ENCODE measurements around the gene SHOC2.

GRCh38 chr10:110923856-110924493 is 4.6 kb downstream of the SHOC2 start:
- TF ChIP-seq CTCF (IDR thresholded peaks at IDR 0.05; ENCODE audit: low read length) (no peak), EZH2 (IDR thresholded peaks at IDR 0.05; ENCODE audit: borderline replicate concordance, low read length) (no peak)

Data from OCI-LY1 (cell line).